Measurements from ENCODE around the gene PCYT2.

DNA sequence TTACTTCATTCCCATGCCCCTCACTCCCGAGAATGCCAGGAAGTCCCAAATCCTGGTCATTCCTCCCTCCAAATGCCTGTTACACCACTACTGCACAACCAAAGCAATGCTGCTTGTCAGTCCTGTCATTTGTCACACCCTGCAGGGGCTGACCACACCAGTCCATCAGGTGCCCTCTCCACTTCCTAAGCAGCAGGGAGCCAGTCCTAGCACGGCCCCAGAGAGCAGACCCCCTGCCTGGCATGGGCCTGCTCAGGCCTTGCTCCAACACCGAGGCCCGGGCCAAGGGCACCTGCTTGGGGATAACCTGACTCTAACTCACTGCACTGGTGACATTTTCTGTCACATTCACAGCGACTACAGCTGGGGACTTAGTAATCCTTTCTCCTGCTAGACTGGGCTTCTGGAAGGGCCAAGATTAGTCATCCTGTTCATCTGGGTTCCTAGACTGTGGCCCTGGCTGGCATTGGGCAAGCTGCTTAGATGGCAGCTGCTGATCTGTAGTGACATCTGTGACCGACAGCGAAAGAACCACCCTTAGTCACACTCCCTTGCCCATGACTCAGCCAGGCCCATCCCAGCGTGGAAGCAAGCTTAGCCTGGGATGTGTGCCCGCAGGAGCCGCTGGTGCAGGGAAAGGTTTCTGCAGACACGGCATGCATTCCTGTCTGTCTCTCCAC, 25.2 kb downstream of the PCYT2 start:
- TF ChIP-seq, protein P1, sequence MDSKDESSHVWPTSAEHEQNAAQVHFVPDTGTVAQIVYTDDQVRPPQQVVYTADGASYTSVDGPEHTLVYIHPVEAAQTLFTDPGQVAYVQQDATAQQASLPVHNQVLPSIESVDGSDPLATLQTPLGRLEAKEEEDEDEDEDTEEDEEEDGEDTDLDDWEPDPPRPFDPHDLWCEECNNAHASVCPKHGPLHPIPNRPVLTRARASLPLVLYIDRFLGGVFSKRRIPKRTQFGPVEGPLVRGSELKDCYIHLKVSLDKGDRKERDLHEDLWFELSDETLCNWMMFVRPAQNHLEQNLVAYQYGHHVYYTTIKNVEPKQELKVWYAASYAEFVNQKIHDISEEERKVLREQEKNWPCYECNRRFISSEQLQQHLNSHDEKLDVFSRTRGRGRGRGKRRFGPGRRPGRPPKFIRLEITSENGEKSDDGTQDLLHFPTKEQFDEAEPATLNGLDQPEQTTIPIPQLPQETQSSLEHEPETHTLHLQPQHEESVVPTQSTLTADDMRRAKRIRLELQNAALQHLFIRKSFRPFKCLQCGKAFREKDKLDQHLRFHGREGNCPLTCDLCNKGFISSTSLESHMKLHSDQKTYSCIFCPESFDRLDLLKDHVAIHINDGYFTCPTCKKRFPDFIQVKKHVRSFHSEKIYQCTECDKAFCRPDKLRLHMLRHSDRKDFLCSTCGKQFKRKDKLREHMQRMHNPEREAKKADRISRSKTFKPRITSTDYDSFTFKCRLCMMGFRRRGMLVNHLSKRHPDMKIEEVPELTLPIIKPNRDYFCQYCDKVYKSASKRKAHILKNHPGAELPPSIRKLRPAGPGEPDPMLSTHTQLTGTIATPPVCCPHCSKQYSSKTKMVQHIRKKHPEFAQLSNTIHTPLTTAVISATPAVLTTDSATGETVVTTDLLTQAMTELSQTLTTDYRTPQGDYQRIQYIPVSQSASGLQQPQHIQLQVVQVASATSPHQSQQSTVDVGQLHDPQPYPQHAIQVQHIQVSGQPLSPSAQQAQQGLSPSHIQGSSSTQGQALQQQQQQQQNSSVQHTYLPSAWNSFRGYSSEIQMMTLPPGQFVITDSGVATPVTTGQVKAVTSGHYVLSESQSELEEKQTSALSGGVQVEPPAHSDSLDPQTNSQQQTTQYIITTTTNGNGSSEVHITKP (IDR thresholded peaks at IDR 0.05; ENCODE audit: partially characterized antibody) = no peak
- no peak for TF ChIP-seq KHSRP (IDR thresholded peaks at IDR 0.05)
